ENCODE results near the gene PRR14. TPM values are rescaled to one million over a fixed set of nuclear protein-coding genes. Genes with fewer than 3 reads are reported as not detected.
"Not testable (repeated sequence)": the region's sequence is repeated elsewhere in the genome, so short reads cannot be mapped to it uniquely, and the experiment has no call there.

The PRR14 gene
- total and polyA plus RNA-seq, 5 experiments from 2014 or later, result 13.3 to 83.8 (median 22.3) TPM

GRCh38 chr16:30619202-30619601 lies 31.6 kb upstream of the PRR14 start:
- POLR2A ChIA-PET, result no interaction called here

GRCh38 chr16:30619638-30620037 lies 31.1 kb upstream of the PRR14 start:
- DNase-seq (no peak), ATAC-seq (no peak)
- Mint-ChIP-seq H3K4me1 (peaks cover 0 to 2% (median under 1%) of the 10 kb centered on the region in 4 donors), H3K4me3 (no peak overlapping the region), H3K36me3 (no peaks in the 10 kb centered on the region), H3K9me3 (no peaks in the 10 kb centered on the region), H3K27ac (peak overlapping the region in 1 of 10 donors; percentile 36), H3K27me3 (peaks cover 0 to 3% (median 1%) of the 10 kb centered on the region in 5 donors)
- POLR2A ChIA-PET, result no interaction called here

More at GRCh38 chr16:30619202-30619601, 31.6 kb upstream of the PRR14 start:
- H3K9me3 Mint-ChIP-seq, result no peaks in the 10 kb centered on the region
- peaks cover 0 to 3% (median 1%) of the 10 kb centered on the region in 5 donors for H3K27me3 Mint-ChIP-seq
- H3K27ac Mint-ChIP-seq, result peak overlapping the region in 1 of 10 donors; percentile 36
- peaks cover 0 to 2% (median under 1%) of the 10 kb centered on the region in 4 donors for H3K4me1 Mint-ChIP-seq
- no peaks in the 10 kb centered on the region for H3K36me3 Mint-ChIP-seq
- ATAC-seq (no peak), DNase-seq (no peak)
- no peak overlapping the region for H3K4me3 Mint-ChIP-seq

- H3K27ac Mint-ChIP-seq, result no peak overlapping the region
- peaks cover 0 to 3% (median 1%) of the 10 kb centered on the region in 5 donors for H3K27me3 Mint-ChIP-seq
- H3K36me3 Mint-ChIP-seq, result no peaks in the 10 kb centered on the region
- H3K4me1 Mint-ChIP-seq, result peaks cover 0 to 2% (median under 1%) of the 10 kb centered on the region in 4 donors
- POLR2A ChIA-PET, result no interaction called here
- no peak for DNase-seq
- no peak overlapping the region for H3K4me3 Mint-ChIP-seq
- no peaks in the 10 kb centered on the region for H3K9me3 Mint-ChIP-seq
- ATAC-seq, result no peak
These were observed 30.6 kb upstream of the PRR14 start for GRCh38 chr16:30620169-30620568.

DNA sequence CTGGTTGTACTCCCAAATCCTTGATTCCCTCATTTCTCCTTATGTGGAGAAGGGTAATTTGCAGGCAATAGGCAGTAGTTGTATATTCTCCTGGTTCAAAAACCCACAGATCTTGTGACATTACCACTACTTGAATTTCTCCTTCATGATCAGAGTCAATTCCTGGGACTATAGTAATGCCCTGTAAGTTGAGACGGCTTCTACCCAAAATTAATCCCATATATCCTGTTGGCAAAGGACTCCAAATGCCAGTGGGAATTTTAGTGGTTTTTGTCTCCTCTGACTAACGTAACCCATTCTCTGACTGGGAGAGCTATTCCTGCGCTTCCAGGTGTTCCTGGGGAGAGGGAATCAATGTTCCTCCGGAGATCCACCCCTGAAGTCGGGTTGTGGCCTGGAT lies 29.0 kb upstream of the PRR14 start:
- ATAC-seq, result no peak
- H3K4me3 Mint-ChIP-seq, result no peak overlapping the region
- POLR2A ChIA-PET, result interaction anchor here (0.6 kb wide), 1 partner anchor 92 kb away, joined by 5 read pairs; no protein-coding TSS in a partner anchor
- H3K4me1 Mint-ChIP-seq, result peaks cover 0 to 1% (median 0%) of the 10 kb centered on the region in 4 donors
- H3K36me3 Mint-ChIP-seq, result no peaks in the 10 kb centered on the region
- H3K27me3 Mint-ChIP-seq, result peaks cover 0 to 1% (median 0%) of the 10 kb centered on the region in 5 donors
- DNase-seq, result no peak
- no peak overlapping the region for H3K27ac Mint-ChIP-seq
- no peaks in the 10 kb centered on the region for H3K9me3 Mint-ChIP-seq

GRCh38 chr16:30622455-30623032 lies 28.2 kb upstream of the PRR14 start:
- POLR2A ChIA-PET, result no interaction called here
- Mint-ChIP-seq H3K9me3 (no peaks in the 10 kb centered on the region), H3K4me1 (peaks cover 0 to under 1% (median 0%) of the 10 kb centered on the region in 4 donors), H3K27ac (no peak overlapping the region), H3K27me3 (no peaks in the 10 kb centered on the region), H3K4me3 (no peak overlapping the region), H3K36me3 (no peaks in the 10 kb centered on the region)
- DNase-seq (no peak), ATAC-seq (no peak)

DNA sequence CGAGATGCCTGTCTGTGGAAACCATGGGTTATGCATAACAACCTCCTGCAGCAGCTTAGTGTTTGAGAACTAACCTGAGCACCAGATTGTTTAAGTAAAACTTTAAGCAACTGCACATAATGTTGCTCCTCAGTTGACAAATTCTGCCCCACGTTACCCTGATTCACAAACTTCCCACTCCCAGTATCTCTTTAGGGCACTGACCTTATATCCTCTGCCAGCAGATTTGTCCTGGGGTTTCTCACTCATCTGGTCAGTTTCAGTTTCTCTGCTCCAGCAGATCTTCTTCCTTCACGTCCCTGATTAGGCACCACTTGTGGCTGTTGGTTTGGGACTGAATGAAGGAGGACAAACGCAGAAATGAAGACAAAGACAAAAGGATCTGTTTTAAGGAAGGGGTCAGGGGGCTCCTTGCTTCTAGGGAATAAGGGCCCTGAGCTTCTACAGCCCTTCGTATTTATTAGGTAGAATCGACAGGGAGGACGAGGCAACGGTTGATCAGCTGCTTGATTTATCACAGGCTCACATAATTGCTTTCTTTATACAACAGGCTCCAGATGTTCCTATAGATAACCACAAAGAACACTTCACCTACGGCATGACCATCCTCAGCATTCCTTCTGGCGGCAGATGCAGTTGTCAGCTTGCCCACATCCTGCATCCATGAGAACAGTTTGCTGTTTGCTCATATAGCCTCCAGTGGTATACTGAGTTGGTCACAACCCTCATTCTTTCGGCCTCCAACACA lies 27.1 kb upstream of the PRR14 start:
- no peaks in the 10 kb centered on the region for H3K36me3 Mint-ChIP-seq
- POLR2A ChIA-PET, result no interaction called here
- no peak overlapping the region for H3K4me3 Mint-ChIP-seq
- H3K9me3 Mint-ChIP-seq, result no peaks in the 10 kb centered on the region
- H3K27ac Mint-ChIP-seq, result no peak overlapping the region
- H3K4me1 Mint-ChIP-seq, result peaks cover 2 to 3% (median 2%) of the 10 kb centered on the region in 4 donors
- H3K27me3 Mint-ChIP-seq, result no peaks in the 10 kb centered on the region
- DNase-seq, result no peak
- no peak for ATAC-seq

- H3K9me3 Mint-ChIP-seq, result no peaks in the 10 kb centered on the region
- H3K4me3 Mint-ChIP-seq, result no peak overlapping the region
- DNase-seq (no peak), ATAC-seq (no peak)
- H3K27me3 Mint-ChIP-seq, result no peaks in the 10 kb centered on the region
- H3K36me3 Mint-ChIP-seq, result no peaks in the 10 kb centered on the region
- POLR2A ChIA-PET, result interaction anchor here (0.7 to 1.1 kb wide), 3 partner anchors 11 to 70 kb away, joined by 3 to 5 read pairs (median 3); no protein-coding TSS in a partner anchor
- H3K27ac Mint-ChIP-seq, result no peak overlapping the region
- peaks cover 4 to 7% (median 4%) of the 10 kb centered on the region in 4 donors for H3K4me1 Mint-ChIP-seq
These were observed 24.5 kb upstream of the PRR14 start for GRCh38 chr16:30626236-30626635.

GRCh38 chr16:30628628-30629540 lies 21.9 kb upstream of the PRR14 start:
- Mint-ChIP-seq H3K27me3 (no peaks in the 10 kb centered on the region), H3K36me3 (no peaks in the 10 kb centered on the region), H3K27ac (peak overlapping the region; percentile 9 to 93 (median 88)), H3K9me3 (no peaks in the 10 kb centered on the region), H3K4me3 (peak overlapping the region; percentile 30 to 84 (median 73)), H3K4me1 (peaks cover 4 to 10% (median 7%) of the 10 kb centered on the region in 4 donors)
- ATAC-seq (peak; percentile 92 to 95), DNase-seq (peak; percentile 72 to 90 (median 81))
- POLR2A ChIA-PET, result interaction anchor here (0.8 to 1.4 kb wide), 7 partner anchors 12 to 85 kb away, joined by 3 to 6 read pairs (median 4); partner anchors contain the start of gene ZNF688

DNA sequence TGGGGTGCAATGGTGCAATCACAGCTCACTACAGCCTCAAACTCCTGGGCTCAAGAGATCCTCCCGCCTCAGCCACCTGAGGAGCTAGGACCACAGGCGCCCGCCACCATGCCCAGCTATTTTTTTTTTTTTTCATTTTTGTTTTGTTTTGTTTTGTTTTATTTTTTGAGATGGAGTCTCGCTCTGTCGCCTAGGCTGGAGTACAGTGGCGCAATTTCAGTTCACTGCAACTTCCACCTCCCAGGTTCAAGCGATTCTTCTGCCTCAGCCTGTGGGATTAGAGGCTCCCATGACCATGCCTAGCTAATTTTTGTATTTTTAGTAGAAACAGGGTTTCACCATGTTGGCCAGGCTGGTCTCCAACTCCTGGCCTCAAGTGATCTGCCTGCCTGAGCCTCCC lies 18.3 kb upstream of the PRR14 start:
- H3K4me3 Mint-ChIP-seq, result peak overlapping the region in 1 of 10 donors; percentile 14
- H3K4me1 Mint-ChIP-seq, result peaks cover 14 to 25% (median 22%) of the 10 kb centered on the region in 4 donors
- not testable (repeated sequence) for H3K27me3 Mint-ChIP-seq, DNase-seq, H3K9me3 Mint-ChIP-seq, ATAC-seq, H3K36me3 Mint-ChIP-seq
- POLR2A ChIA-PET, result interaction anchor here (0.6 to 3.6 kb wide), 6 partner anchors 12 to 751 kb away, joined by 3 to 21 read pairs (median 4); partner anchors contain the start of genes FBRS and ZNF764
- H3K27ac Mint-ChIP-seq, result peak overlapping the region in 1 of 10 donors; percentile 38

DNA sequence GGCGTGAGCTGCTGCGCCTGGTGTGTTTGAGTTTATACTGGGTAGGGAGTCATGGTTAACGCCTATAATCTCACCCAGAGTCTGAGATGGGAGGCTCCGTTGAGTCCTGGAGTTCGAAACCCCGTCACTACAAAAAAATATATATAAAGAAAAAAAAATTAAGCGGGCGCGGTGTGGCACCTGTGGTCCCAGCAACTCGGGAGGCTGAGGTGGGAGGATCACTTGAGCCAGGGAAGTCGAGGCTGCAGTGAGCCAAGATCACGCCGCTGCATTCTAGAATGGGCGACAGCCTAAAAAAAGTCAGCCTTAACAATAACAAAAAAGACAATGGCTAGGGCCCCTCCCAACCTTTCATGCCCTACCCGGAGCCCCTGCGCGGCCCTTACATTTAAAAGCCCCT lies 17.2 kb upstream of the PRR14 start:
- peaks cover 14 to 25% (median 22%) of the 10 kb centered on the region in 4 donors for H3K4me1 Mint-ChIP-seq
- ATAC-seq (no peak), DNase-seq (no peak)
- H3K27me3 Mint-ChIP-seq, result no peaks in the 10 kb centered on the region
- peak overlapping the region; percentile 85 to 99 (median 94) for H3K4me3 Mint-ChIP-seq
- POLR2A ChIA-PET, result interaction anchor here (0.5 to 3.6 kb wide), 15 partner anchors 17 to 546 kb away, joined by 3 to 21 read pairs (median 5); partner anchors contain the start of genes DCTPP1, FBRS, FUS and PRR14
- no peaks in the 10 kb centered on the region for H3K36me3 Mint-ChIP-seq
- no peaks in the 10 kb centered on the region for H3K9me3 Mint-ChIP-seq
- peak overlapping the region; percentile 93 to 99 (median 98) for H3K27ac Mint-ChIP-seq

DNA sequence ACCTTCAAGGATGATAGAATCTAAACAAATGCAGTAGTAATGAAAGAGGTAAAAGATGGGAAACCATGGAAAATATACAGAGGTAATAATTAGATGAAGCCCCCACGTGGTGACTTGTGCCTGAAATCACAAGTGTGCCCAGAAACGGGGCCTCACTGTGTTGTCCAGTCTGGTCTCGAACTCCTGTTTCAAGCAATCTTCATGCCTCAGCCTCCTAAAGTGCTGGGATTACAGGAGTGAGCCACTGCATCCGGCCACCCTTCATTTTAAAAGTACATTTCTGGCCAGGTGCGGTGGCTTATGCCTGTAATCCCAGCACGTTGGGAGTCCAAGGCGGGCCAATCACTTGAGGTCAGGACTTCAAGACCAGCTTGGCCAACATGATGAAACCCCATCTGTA lies 14.2 kb upstream of the PRR14 start:
- no peak for DNase-seq
- Mint-ChIP-seq H3K4me1 (peaks cover 10 to 21% (median 17%) of the 10 kb centered on the region in 4 donors), H3K36me3 (no peaks in the 10 kb centered on the region), H3K9me3 (no peaks in the 10 kb centered on the region), H3K4me3 (no peak overlapping the region), H3K27me3 (no peaks in the 10 kb centered on the region), H3K27ac (peak overlapping the region in 1 of 10 donors; percentile 54)
- ATAC-seq, result no peak
- POLR2A ChIA-PET, result interaction anchor here (0.5 to 1.3 kb wide), 7 partner anchors 9 to 161 kb away, joined by 3 to 6 read pairs (median 5); partner anchors contain the start of genes FBRS and ZNF688

DNA sequence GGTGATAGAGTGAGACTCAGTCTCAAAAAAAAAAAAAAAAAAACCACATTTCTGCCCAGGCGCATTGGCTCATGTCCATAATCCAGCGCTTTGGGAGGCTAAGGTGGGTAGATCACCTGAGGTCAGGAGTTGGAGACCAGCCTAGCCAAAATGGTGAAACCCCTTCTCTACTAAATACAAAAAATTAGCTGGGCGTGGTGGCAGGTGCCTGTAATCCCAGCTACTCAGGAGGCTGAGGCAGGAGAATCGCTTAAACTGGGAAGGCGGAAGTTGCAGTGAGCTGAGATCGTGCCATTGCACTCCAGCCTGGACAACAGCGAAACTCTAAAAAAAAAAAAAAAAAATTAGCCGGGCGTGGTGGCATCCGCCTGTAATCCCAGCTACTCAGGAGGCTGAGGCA lies 13.6 kb upstream of the PRR14 start:
- H3K36me3 Mint-ChIP-seq, H3K4me3 Mint-ChIP-seq, H3K9me3 Mint-ChIP-seq, H3K27ac Mint-ChIP-seq, ATAC-seq, H3K27me3 Mint-ChIP-seq, DNase-seq: not testable (repeated sequence)
- peaks cover 10 to 21% (median 17%) of the 10 kb centered on the region in 4 donors for H3K4me1 Mint-ChIP-seq
- POLR2A ChIA-PET, result interaction anchor here (0.6 to 1.3 kb wide), 6 partner anchors 8 to 162 kb away, joined by 3 to 6 read pairs (median 4); partner anchors contain the start of gene ZNF688

Data from naive thymus-derived CD8-positive, alpha-beta T cell (primary cell).